GM18502 (cell line): Measurements from ENCODE around the gene PLA2G4F.

Experiments
- ATAC-seq: cut with Tn5 transposase; IDR thresholded peaks from one replicate; pipeline ENCODE4 v1.9.1; 2021; ENCODE audit warnings: mild to moderate bottlenecking; ENCODE audit not compliant: unreplicated experiment, poor library complexity

PLA2G4F gene

DNA sequence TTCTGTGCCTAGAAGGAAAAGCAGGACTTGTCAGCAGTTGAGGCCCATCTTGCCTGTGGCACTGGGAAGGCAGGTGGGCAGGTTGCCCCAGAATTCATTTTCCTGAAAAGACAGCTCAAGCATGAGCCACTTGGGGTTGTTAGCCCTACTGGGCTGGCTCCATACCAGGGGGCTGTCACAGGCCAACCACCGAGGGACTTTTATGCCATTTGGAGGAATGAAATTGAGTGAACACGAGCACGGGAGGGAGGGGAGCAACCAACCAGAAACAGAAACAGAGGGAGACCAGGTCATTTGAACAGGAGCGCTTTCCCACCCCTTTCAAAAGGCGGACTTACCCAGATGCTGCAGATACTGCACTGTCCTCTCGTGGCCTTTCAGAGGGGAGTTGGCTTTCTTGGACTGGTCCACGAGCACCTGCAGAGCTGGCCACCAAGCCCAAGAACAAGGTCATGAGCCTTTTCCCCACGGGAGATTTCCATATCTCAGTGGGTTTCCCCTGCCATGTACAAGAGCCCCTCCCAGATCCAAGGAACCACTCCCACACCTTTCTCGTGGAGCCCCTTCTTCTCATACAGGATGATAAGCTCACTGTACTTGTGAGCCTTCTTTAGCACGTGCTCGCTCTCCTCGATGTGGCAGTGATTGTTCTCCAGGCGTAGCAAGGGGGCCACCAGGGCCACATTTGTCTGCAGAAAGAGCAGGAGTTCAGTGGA is 9.9 kb upstream of the PLA2G4F start:
- ATAC-seq, result no peak

DNA sequence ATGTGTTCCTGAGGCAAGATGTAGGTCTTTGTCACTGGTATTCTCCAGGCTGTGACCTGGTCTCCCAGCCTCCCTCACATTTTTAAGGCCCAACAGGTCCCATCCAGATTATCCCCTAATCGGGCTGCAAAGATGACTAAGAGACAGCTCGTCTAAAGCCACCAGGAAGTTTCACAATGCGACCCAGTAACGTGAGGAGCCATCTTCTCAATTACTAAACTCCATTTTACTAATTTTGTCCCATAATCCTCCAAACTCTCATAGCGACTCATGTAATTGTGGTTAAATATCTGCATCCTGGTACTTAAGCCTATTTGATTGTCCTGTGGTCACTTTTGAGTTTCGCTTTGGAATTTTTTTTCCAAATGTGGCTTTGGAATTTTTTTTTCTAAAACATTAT is 8.7 kb upstream of the PLA2G4F start:
- ATAC-seq, result no peak

DNA sequence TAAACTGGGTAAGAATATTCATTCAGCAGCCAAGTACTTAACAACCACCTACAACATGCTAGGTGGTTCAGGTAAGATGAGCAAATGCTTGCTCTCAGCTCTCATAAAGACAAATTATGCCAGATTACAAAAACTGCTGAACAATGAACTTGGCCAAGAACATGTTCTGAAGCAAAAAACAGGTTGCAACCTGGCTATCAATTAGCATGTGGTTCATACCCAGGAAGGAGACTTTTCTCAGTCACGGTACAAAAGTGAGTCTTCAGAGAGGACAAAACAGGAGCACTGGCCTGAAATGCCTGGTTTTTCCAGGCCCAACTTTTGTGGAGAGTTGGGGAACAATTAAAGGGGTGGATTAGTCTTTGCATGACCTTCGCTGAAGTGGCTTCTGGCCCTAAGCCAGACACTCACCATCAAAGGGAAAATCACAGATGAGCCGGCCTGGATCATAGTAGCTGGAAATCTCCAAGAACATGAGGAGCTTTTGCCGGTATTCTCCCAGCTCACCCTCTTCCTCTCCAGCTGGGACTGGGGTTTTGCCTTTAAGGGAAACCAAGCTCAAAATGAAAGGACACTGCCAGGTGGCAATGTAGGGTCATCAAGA is 7.6 kb upstream of the PLA2G4F start:
- ATAC-seq, result no peak

DNA sequence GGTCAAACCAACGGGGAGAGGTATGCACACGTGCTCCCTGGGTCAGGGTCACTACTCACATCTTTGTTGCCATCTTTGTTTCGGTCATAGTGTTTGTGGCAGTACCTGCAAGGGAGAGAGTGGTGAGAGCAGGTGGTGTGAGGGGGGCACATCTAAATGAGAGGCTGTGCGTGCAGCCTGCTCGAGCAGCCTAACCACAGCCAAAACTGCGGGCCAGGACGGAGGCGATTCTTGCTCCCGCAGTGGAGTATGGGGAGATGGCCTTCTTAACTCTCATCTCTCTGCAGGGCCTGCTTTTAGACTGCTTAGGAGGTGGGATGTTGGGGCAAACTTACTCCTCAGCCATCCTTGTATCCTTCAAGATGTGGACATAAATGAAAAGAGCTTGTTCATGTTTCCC is 6.9 kb upstream of the PLA2G4F start:
- no peak for ATAC-seq

DNA sequence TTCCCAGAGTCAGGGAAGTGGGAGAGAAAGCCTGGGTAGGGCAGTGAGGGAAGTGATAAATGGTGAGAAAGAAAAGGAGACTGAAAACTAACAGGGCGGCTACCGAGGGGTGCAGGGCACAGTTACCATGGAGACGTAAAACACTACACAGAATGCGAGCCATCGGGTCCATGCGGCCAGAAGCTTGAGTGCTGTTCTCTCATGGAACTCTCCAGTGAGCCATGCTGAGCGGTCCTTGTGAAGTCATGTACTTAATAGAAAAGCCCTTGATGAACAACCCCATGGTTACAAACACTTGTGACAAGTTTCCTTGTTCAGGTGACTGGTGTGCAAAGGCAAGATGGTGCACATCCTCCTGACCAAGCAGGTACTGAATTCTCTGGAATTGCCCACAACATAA is 3.7 kb upstream of the PLA2G4F start:
- ATAC-seq, result no peak

DNA sequence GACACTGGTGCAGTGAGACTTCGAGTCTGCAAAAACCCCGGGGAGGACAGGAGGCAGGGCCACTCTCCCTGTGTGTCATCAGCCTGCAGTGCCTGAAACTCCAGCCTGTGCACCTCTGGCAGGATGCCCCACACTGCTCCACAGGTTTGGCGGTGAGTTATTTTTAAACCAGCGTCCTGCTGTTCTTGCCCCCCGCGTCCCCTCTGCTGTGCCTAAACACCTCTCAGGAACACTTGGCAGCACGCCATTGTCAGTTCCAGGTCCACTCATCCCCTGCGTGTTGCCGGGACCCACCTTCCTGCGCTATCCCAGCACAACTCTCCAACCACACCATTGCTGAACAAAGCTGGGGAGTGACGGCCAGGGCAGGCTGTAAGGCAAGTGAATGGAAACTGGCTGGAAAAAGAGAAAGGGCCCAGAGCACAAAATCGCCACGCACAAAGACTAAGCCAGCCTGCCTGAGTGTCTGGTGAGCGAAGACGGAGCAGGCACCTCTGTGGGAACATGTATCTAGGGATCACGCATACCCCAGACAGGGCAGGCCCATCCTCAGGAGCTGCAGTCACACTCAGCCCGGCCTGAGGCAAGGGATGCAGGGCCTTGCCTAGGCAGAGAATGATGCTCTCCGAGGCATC is 3.1 kb upstream of the PLA2G4F start:
- no peak for ATAC-seq

DNA sequence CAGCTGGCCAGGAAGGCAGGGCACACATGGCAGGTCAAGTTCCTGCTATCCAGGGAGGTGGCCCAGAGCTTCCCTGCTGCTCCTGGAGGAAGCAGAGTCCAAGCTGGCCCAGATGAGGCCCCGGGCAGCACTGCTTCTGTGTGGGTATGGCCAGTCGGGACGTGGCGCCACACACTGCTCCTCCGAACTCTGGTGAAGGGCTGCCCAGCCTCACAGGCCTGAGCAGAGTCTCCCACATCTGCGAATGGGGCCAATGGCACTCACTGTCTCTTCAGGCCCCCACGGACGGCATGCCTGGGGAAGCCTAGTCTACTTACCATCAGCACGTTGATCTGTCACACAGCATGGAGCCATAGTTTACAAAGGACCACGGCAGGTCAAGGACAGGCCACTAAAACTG is 2.5 kb upstream of the PLA2G4F start:
- ATAC-seq, result no peak

DNA sequence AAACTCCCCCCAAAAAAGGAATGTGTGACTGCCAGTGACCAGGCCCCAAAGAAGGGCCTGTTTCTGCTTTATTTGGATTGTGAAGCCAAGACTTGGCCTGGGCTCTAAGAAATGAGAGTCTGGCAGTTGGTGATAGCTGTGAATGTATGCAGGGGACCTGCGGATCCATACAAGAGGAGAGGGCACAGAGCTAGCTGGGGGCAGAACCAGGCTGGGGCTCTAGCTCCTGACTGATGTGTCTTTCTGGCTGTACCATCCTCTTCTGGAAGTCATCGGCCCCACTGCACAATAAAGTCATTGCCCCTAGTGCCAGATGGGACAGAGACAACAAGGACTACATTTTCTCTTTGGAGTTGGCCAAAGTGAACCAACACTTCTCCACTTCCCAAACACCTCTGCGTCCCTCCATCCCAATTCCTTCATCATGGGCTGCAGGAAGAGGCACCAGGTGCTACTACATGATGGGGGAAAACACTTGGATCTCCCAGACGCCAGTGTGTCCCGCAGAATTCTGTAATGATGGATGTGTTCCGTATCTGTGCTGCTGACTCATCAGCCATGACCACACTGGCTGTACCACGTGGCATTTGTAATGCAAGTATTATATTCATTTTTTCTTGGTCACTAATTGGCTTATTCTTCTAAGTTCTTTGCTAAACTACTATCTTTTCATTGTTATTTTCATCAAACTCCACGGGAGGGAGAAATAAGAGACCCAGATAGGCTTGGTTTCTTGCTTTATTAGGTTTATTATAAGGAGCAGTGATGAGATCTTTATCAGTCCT is 1.7 kb upstream of the PLA2G4F start:
- no peak for ATAC-seq

DNA sequence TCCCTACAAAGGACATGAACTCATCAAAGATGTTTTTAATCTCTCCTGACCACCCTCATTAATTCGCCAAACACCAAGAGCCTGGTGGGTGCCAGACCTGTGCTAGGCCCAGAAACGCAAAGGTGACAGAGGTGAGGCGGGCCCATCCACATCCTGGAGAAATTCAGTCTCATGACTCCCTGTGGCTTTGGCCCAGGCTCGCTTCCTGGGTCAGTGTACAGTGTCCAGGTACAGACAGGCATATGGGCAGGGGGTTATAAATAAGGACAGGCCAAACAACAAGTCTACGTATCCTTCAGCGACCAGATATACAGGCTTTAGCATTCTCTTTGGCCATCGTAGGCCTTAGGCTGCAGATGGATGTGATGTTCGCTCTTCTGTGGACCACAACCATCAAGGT is 945 bp upstream of the PLA2G4F start:
- ATAC-seq, result no peak

DNA sequence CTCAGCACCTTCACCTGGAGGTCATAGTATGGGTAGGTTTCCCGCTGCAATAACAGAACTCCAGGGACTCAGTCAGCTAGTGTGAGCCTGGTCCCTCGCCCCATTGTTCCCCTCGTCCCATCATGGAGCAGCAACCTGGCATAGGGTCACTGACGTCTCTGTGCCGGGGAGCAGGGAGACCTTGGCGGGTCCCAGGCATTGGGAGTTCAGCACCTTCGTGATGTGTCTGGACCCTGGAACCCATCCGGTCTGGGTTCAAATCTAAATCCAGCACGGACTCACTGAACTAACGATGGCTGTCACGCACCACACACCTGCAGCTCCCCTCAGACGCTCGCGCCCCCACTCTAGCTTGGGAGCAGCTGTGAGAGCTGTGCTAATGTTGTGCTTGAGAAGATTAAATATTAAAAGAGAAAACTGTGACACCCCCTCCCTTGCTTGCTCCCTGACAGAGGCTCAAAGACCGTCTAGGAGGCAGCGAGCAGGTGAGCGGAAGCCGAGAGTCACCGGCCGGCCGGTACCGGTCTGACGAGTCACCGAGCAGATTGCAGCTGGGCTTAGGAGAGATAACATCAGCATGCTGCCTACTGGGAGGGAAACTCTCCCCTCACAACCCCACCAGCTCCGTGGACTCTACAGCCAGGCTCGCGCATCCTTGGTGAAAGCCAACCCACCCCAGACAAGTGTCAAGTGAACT is 742 bp downstream of the PLA2G4F start:
- ATAC-seq, result no peak

DNA sequence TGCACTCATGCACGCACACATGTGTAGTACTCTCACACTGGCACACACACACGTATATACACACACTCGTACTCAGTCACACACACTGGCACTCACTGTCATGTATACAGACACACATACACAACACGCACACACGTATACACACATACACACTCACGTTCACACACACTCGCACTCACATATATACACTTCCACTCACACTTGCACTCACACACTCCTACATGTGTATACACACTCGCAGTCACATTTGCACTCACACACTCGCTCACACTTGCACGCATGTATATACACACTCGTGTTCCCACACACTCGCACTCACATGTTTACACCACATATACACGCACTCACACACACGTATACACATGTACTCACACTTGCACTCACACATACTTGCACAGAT is 1.5 kb downstream of the PLA2G4F start:
- ATAC-seq, result no peak

DNA sequence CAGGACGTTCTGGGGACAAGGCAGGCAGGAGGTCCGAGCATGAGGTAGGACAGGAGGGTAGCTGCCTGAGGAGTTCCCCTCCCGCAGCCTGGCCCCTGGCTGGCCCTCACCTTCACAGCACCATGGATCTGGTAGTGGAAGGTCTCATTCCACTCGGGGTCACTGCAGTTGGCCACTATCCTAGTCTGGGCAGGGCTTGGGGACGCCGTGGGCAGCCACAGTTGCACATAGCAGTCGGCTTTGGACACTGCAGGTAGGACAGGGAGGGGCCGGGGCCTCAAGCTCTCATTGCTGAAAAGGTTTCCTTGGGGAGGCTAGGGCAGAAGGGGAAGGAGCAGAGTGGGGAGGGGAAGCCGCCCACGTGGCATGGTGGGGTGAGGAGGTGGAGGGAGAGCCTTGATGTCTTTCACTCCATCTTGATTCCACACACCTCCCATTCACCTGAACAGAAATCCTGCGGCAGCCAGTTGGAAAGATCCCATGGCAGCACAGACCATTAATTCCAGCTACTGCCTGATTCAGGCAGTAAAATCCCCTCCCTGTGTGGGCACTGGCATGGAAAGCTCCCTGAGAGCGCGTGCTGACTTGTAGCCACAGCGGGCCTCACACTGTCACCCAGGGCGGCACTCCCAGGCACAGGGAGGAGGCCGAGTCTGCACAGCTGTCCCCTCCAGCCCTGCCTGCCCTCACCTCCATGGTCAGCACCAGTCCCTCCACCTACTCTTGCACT is 2.1 kb downstream of the PLA2G4F start:
- no peak for ATAC-seq

DNA sequence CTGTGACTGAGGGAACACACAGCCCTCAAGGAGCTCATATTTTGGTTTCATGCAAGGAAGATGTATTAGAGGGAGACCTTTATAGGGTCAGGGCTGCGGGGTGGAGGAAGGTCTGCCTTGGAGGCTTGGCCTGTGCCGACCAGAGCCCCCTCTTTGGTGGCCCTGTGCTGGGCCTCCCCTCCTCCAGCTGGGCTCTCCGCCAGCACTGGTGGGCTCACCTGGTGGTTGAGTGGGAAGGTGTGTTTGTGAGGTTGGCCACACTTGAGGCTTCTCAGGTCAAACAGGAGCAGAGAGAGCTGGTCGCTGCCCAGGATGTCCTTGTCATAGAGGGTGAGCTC is 2.6 kb downstream of the PLA2G4F start:
- no peak for ATAC-seq

DNA sequence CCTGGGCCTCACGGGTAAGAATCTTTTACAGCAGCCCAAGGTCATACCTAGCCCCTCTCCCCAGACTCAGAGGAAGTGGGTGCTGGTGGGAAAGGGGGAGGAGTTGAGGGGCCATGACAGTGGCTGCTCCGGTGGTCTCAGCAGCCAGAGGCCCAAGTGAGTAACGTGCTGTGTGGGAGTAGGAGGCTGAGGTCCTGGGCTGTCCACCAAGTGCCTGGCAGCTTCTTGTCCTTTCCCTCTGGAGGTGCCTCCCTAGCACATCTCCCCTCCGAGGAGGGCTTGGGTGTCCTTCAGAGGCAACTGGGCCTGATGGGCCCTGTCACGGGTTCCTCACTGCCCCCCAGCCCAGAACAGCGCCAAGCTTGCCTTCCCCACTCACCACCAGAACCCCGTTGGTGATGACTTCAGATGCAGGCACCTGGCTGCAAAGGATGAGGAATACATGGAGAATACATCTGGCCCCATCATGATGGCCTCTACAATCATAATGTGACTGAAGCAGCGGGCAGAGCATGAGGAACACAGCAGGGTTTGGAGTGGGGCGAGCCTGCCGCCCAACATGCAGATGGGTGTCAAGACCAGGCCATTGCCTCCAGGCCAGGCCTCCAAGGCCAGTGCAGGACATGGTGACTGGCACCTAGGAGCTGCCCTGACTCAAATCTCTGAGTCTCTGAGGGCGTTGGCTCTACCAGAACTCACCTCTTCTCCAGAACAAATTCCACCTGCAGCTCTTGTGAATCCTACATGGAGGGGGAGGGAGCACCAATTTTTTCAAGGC is 3.3 kb downstream of the PLA2G4F start:
- ATAC-seq, result no peak

DNA sequence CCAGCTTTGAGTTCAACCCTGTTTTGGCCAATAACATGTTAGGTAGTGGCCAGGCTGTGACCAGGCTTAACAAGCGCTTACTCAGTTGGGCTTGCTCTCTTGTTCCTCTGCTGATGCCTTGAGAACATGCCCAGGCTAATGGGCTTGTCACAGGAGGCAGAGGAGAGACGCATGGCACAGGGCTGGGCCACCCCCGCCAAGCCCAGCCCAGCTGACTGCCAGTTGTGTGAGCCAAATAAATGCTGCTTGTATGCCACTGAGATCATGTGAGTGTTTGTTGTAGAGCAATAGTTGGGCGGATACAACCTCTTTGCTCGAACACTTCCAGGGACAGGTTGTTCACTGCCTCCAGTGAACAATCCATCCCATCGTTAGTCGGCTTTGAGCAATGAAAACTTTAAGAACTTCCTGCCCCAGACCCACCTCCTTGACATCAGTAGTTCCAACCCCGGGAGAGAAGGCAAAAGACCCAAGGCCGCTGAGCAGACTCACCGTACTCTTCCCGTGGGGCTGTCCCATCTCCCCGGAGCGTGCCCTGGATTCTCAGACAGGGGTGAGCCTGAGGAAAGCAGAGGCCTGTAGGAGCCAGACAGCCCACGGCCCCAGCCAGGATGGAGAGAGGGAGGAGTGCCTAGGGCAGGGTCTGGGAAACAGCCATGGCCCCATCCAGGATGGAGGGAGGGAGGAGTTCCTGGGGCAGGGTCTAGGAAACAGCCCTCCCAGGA is 4.1 kb downstream of the PLA2G4F start:
- ATAC-seq, result no peak

DNA sequence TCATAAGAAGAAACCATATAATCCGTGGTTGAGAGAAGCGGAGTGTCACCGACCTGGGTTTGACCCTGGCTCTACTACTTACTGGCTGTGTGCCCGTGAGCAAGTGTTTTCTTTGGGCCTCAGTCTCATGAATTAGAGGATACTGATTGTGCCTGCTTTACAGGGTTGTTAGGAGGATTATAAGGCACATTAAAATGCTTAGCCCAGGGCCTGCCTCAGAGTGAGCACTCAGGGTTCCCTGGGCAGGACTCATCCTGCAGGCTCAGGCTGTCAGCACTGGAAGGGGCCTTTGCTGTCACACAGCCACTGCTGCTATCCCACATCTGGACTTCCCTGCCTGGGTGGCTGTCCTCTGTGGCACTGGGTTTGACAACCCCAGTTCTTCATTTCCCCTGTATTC is 4.7 kb downstream of the PLA2G4F start:
- no peak for ATAC-seq

DNA sequence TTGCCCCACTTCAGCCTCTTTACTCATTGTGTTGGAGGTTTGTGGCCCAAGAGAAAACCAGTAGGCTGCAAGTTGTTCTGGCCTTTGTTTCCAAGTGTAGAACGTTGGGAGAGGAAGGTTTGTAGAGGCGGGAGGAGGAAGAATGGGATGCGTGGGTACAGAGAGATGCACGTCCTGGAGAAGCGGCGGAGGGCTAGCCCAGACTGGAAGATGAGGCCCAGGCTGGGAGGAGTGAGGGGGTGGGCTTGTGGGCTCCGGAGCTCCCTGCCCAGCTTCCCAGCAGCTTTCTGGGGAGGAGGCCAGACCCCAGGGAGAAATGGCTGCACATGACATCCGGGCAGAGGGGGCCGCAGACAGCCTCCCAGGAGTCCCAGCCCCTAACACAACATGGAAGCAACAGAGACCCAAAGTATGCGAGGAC is 5.3 kb downstream of the PLA2G4F start:
- ATAC-seq, result no peak

DNA sequence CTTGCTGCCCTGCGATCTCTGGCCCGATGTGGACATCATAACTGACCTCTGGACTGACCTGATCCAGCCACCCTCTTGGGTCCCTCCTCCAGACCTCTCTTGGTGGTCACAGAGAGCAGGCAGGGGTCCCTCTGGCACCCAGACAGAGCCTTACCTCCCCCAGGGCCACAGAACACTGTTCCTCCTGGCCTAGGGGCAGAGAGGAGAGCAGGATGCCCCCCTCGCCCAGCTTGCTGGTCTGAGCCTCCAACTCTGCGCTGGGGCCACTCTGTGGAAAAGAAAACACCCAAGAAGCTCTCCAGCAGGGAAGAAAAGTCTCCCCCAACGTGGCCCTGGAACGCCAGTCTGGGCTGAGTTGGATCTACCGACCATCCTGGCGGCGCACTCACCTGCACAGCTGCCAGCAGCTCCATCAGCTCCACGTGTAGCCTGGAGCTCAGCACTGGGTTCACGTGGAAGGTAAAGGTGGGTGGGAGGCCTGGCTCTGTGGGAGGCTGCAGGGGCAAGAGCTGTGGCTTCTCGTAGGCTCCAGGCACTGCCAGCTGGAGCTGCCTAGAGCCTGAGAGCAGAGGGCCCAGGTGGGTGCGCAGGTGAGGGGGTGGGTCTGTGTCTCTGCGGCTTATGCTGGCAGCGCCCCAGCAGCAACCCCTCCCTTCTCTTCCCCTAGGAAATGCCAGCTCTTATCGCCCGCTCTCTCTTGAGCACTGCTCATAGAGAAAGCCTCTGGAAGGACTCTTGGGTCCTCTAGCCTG is 6.0 kb downstream of the PLA2G4F start:
- ATAC-seq, result no peak
